ENCODE data around the gene ATP6V0B. TPM values are rescaled to one million over a fixed set of nuclear protein-coding genes. Genes with fewer than 3 reads are reported as not detected.

Gene ATP6V0B
- total and polyA plus RNA-seq, 2 donors (not counting 3 experiments of a cell fraction or from before 2014, with no cell fraction given): 110 to 325 TPM

DNA sequence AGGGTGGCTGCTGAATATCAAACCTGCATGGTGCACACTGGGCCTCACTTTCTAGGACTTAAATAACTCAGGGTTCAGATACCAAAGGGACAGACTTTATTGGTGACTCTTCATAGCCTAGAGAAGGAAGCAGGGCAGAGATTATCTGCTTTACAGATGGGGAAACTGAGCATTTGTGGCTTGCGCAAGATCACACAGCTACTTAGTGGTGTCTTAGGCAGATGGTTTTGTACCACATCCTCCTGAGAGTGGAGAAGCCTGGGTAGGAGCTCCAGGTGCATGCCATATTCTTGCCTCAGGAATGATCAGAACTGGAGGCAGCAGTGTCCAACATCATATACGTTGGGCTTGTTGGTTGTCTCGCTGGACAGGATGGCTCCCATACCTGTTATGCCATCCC is 11.8 kb upstream of the ATP6V0B start:
- FAIRE-seq (no peak), DNase-seq (ENCODE audit: low read depth, low spot score) (no peak)
- ChIA-PET POLR2A (no interaction called here), CTCF (no interaction called here)
- no peak overlapping the region for H3K27ac ChIP-seq (ENCODE audit: insufficient read depth, low read depth, low read length)
- no peak overlapping the region for H3K4me2 ChIP-seq (ENCODE audit: insufficient read depth, low read length)
- intact Hi-C loops (cut with micrococcal nuclease) (no loop called here), dilution Hi-C loops (cut with MboI; ENCODE audit: extremely low pct_ligation_motif_present, low sequenced_read_pairs) (no loop called here)
- H3K4me3 ChIP-seq (replicated peaks in 1 of 3; ENCODE audit: insufficient read depth in 1 of 3, low read depth in 1 of 3, low read length in 3 of 3): no peak overlapping the region
- peaks cover 2 to 26% of the 10 kb centered on the region in 2 experiments for H3K36me3 ChIP-seq (ENCODE audit: control insufficient read depth in 2 of 2, extremely low read depth in 1 of 2, insufficient read depth in 2 of 2, low read length in 2 of 2)
- TF ChIP-seq JUN (IDR thresholded peaks at IDR 0.05; ENCODE audit: borderline replicate concordance, insufficient read depth, insufficient read length, low read depth) (no peak), POLR2A (IDR thresholded peaks at IDR 0.05; ENCODE audit: low read depth, low read length) (no peak), EZH2 (IDR thresholded peaks at IDR 0.05; ENCODE audit: borderline replicate concordance, low read depth, low read length, severe bottlenecking) (no peak), MYC (IDR thresholded peaks at IDR 0.05; ENCODE audit: low read depth, low read length) (no peak), FOS (IDR thresholded peaks at IDR 0.05; ENCODE audit: borderline replicate concordance, insufficient read depth, low read length) (no peak), POLR2AphosphoS5 (IDR thresholded peaks at IDR 0.05; ENCODE audit: insufficient read depth, low read depth, low read length) (no peak), GATA2 (IDR thresholded peaks at IDR 0.05; ENCODE audit: insufficient read depth, insufficient read length, low read depth, low read length) (no peak)
- TF ChIP-seq, protein P1, sequence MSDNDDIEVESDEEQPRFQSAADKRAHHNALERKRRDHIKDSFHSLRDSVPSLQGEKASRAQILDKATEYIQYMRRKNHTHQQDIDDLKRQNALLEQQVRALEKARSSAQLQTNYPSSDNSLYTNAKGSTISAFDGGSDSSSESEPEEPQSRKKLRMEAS (IDR thresholded peaks at IDR 0.05; ENCODE audit: insufficient read depth, insufficient read length): no peak
- TF ChIP-seq, protein P2, sequence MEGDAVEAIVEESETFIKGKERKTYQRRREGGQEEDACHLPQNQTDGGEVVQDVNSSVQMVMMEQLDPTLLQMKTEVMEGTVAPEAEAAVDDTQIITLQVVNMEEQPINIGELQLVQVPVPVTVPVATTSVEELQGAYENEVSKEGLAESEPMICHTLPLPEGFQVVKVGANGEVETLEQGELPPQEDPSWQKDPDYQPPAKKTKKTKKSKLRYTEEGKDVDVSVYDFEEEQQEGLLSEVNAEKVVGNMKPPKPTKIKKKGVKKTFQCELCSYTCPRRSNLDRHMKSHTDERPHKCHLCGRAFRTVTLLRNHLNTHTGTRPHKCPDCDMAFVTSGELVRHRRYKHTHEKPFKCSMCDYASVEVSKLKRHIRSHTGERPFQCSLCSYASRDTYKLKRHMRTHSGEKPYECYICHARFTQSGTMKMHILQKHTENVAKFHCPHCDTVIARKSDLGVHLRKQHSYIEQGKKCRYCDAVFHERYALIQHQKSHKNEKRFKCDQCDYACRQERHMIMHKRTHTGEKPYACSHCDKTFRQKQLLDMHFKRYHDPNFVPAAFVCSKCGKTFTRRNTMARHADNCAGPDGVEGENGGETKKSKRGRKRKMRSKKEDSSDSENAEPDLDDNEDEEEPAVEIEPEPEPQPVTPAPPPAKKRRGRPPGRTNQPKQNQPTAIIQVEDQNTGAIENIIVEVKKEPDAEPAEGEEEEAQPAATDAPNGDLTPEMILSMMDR (IDR thresholded peaks at IDR 0.05; ENCODE audit: extremely low read depth in 1 of 2, insufficient read depth in 1 of 2, low read depth in 1 of 2, low read length in 2 of 2): no peak
- H3K9me1 ChIP-seq (replicated peaks; ENCODE audit: control insufficient read depth, extremely low read depth, insufficient read depth, low read length): no peaks in the 10 kb centered on the region
- H4K20me1 ChIP-seq (replicated peaks; ENCODE audit: control insufficient read depth, extremely low read depth, insufficient read depth, low read length): no peaks in the 10 kb centered on the region
- no peak overlapping the region for H2AFZ ChIP-seq (ENCODE audit: low read depth, low read length)
- no peak overlapping the region for H3K9ac ChIP-seq (replicated peaks; ENCODE audit: extremely low read depth, insufficient read depth, low read length)
- no peaks in the 10 kb centered on the region for H3K9me3 ChIP-seq (replicated peaks; ENCODE audit: control insufficient read depth, insufficient read depth, low read length)
- no peaks in the 10 kb centered on the region for H3K27me3 ChIP-seq (ENCODE audit: control insufficient read depth in 2 of 2, insufficient read depth in 2 of 2, low read length in 2 of 2)
- no TSS peak for BruUV-seq (replicated peaks)
- H3K79me2 ChIP-seq (ENCODE audit: control insufficient read depth, insufficient read depth, low read length): no peaks in the 10 kb centered on the region
- H3K4me1 ChIP-seq (ENCODE audit: control insufficient read depth, extremely low read depth, insufficient read depth, low read length): no peaks in the 10 kb centered on the region
